ENCODE measurements around the gene SLC25A26.

Gene SLC25A26

GRCh38 chr3:66397745-66398144, 176.9 kb downstream of the SLC25A26 start:
- Histone ChIP-seq H3K4me3 (ENCODE audit: control insufficient read depth in 1 of 7, extremely low read depth in 1 of 7, insufficient read depth in 4 of 7, low read depth in 2 of 7, low read length in 6 of 7) (no peak overlapping the region), H3K36me3 (ENCODE audit: control insufficient read depth in 4 of 4, insufficient read depth in 4 of 4, low read length in 3 of 4) (peaks cover 0 to 24% (median 3%) of the 10 kb centered on the region in 4 experiments), H3K9me3 (ENCODE audit: control extremely low read depth in 1 of 5, control insufficient read depth in 4 of 5, insufficient read depth in 2 of 5, low read depth in 1 of 5, low read length in 4 of 5) (no peaks in the 10 kb centered on the region), H3K27me3 (replicated peaks in 2 of 5; ENCODE audit: control insufficient read depth in 4 of 5, insufficient read depth in 5 of 5, low read length in 4 of 5) (no peaks in the 10 kb centered on the region), H3K4me1 (ENCODE audit: control extremely low read depth in 1 of 4, control insufficient read depth in 4 of 4, insufficient read depth in 4 of 4, low read length in 3 of 4) (peaks cover 0 to 3% (median 1%) of the 10 kb centered on the region in 4 experiments), H3K27ac (ENCODE audit: insufficient read depth in 1 of 2, low read depth in 1 of 2, low read length in 2 of 2, poor library complexity in 1 of 2, severe bottlenecking in 2 of 2) (no peak overlapping the region)
- 100% methylated on average over 2 of the region's 2 CpGs for WGBS (ENCODE audit: insufficient coverage)
- DNase-seq = no peak
- ChIA-PET CTCF (interaction anchor here (0.6 to 2.6 kb wide), 3 partner anchors 10 to 20 kb away, joined by 3 to 10 read pairs (median 3); no protein-coding TSS in a partner anchor), POLR2A (no interaction called here)

- POLR2A ChIA-PET = no interaction called here
- 100% methylated on average over 7 of the region's 9 CpGs for WGBS (ENCODE audit: insufficient coverage)
- no peak overlapping the region for H3K27ac ChIP-seq (ENCODE audit: insufficient read depth in 1 of 2, low read depth in 1 of 2, low read length in 2 of 2, poor library complexity in 1 of 2, severe bottlenecking in 2 of 2)
- no peaks in the 10 kb centered on the region for H3K9me3 ChIP-seq (ENCODE audit: control extremely low read depth in 1 of 5, control insufficient read depth in 4 of 5, insufficient read depth in 2 of 5, low read depth in 1 of 5, low read length in 4 of 5)
- CTCF ChIA-PET = interaction anchor here (1.0 to 2.6 kb wide), 2 partner anchors 9 to 20 kb away, joined by 3 to 10 read pairs; no protein-coding TSS in a partner anchor
- DNase-seq = no peak
- H3K27me3 ChIP-seq (replicated peaks in 2 of 5; ENCODE audit: control insufficient read depth in 4 of 5, insufficient read depth in 5 of 5, low read length in 4 of 5) = no peaks in the 10 kb centered on the region
- H3K36me3 ChIP-seq (ENCODE audit: control insufficient read depth in 4 of 4, insufficient read depth in 4 of 4, low read length in 3 of 4) = peaks cover 0 to 23% (median 3%) of the 10 kb centered on the region in 4 experiments
- peaks cover 0 to 3% (median 1%) of the 10 kb centered on the region in 4 experiments for H3K4me1 ChIP-seq (ENCODE audit: control extremely low read depth in 1 of 4, control insufficient read depth in 4 of 4, insufficient read depth in 4 of 4, low read length in 3 of 4)
- H3K4me3 ChIP-seq (ENCODE audit: control insufficient read depth in 1 of 7, extremely low read depth in 1 of 7, insufficient read depth in 4 of 7, low read depth in 2 of 7, low read length in 6 of 7) = no peak overlapping the region
These were observed 177.6 kb downstream of the SLC25A26 start for GRCh38 chr3:66398228-66399025.

- H3K36me3 ChIP-seq (ENCODE audit: control insufficient read depth in 4 of 4, insufficient read depth in 4 of 4, low read length in 3 of 4) = peaks cover 0 to 26% (median 5%) of the 10 kb centered on the region in 4 experiments
- CTCF ChIA-PET = interaction anchor here (1.4 kb wide), 1 partner anchor 9 kb away, joined by 5 read pairs; no protein-coding TSS in a partner anchor
- H3K9me3 ChIP-seq (ENCODE audit: control extremely low read depth in 1 of 5, control insufficient read depth in 4 of 5, insufficient read depth in 2 of 5, low read depth in 1 of 5, low read length in 4 of 5) = no peaks in the 10 kb centered on the region
- POLR2A ChIA-PET = no interaction called here
- H3K27me3 ChIP-seq (replicated peaks in 2 of 5; ENCODE audit: control insufficient read depth in 4 of 5, insufficient read depth in 5 of 5, low read length in 4 of 5) = no peaks in the 10 kb centered on the region
- no peaks in the 10 kb centered on the region for H3K4me1 ChIP-seq (ENCODE audit: control extremely low read depth in 1 of 4, control insufficient read depth in 4 of 4, insufficient read depth in 4 of 4, low read length in 3 of 4)
- H3K4me3 ChIP-seq (ENCODE audit: control insufficient read depth in 1 of 7, extremely low read depth in 1 of 7, insufficient read depth in 4 of 7, low read depth in 2 of 7, low read length in 6 of 7) = no peak overlapping the region
- DNase-seq = no peak
- 96% methylated on average over 4 of the region's 10 CpGs for WGBS (ENCODE audit: insufficient coverage)
- H3K27ac ChIP-seq (ENCODE audit: insufficient read depth in 1 of 2, low read depth in 1 of 2, low read length in 2 of 2, poor library complexity in 1 of 2, severe bottlenecking in 2 of 2) = no peak overlapping the region
These were observed 178.9 kb downstream of the SLC25A26 start for GRCh38 chr3:66399529-66400232.

- H3K4me1 ChIP-seq (ENCODE audit: control extremely low read depth in 1 of 4, control insufficient read depth in 4 of 4, insufficient read depth in 4 of 4, low read length in 3 of 4) = no peaks in the 10 kb centered on the region
- no peaks in the 10 kb centered on the region for H3K27me3 ChIP-seq (replicated peaks in 2 of 5; ENCODE audit: control insufficient read depth in 4 of 5, insufficient read depth in 5 of 5, low read length in 4 of 5)
- ChIA-PET POLR2A (no interaction called here), CTCF (interaction anchor here (1.0 to 1.4 kb wide), 4 partner anchors 8 to 418 kb away, joined by 3 to 6 read pairs (median 4); no protein-coding TSS in a partner anchor)
- WGBS (ENCODE audit: insufficient coverage) = 96% methylated on average over 13 of the region's 15 CpGs
- no peak overlapping the region for H3K4me3 ChIP-seq (ENCODE audit: control insufficient read depth in 1 of 7, extremely low read depth in 1 of 7, insufficient read depth in 4 of 7, low read depth in 2 of 7, low read length in 6 of 7)
- no peaks in the 10 kb centered on the region for H3K9me3 ChIP-seq (ENCODE audit: control extremely low read depth in 1 of 5, control insufficient read depth in 4 of 5, insufficient read depth in 2 of 5, low read depth in 1 of 5, low read length in 4 of 5)
- no peak for DNase-seq
- H3K27ac ChIP-seq (ENCODE audit: insufficient read depth in 1 of 2, low read depth in 1 of 2, low read length in 2 of 2, poor library complexity in 1 of 2, severe bottlenecking in 2 of 2) = no peak overlapping the region
- H3K36me3 ChIP-seq (ENCODE audit: control insufficient read depth in 4 of 4, insufficient read depth in 4 of 4, low read length in 3 of 4) = peaks cover 0 to 32% (median 5%) of the 10 kb centered on the region in 4 experiments
These were observed 179.8 kb downstream of the SLC25A26 start for GRCh38 chr3:66400411-66401156.

- Histone ChIP-seq H3K4me1 (ENCODE audit: control extremely low read depth in 1 of 4, control insufficient read depth in 4 of 4, insufficient read depth in 4 of 4, low read length in 3 of 4) (no peaks in the 10 kb centered on the region), H3K36me3 (ENCODE audit: control insufficient read depth in 4 of 4, insufficient read depth in 4 of 4, low read length in 3 of 4) (peaks cover 0 to 31% (median 5%) of the 10 kb centered on the region in 4 experiments), H3K27ac (ENCODE audit: insufficient read depth in 1 of 2, low read depth in 1 of 2, low read length in 2 of 2, poor library complexity in 1 of 2, severe bottlenecking in 2 of 2) (no peak overlapping the region), H3K27me3 (replicated peaks in 2 of 5; ENCODE audit: control insufficient read depth in 4 of 5, insufficient read depth in 5 of 5, low read length in 4 of 5) (no peaks in the 10 kb centered on the region), H3K4me3 (ENCODE audit: control insufficient read depth in 1 of 7, extremely low read depth in 1 of 7, insufficient read depth in 4 of 7, low read depth in 2 of 7, low read length in 6 of 7) (no peak overlapping the region), H3K9me3 (ENCODE audit: control extremely low read depth in 1 of 5, control insufficient read depth in 4 of 5, insufficient read depth in 2 of 5, low read depth in 1 of 5, low read length in 4 of 5) (no peaks in the 10 kb centered on the region)
- CTCF ChIA-PET = interaction anchor here (0.9 to 1.2 kb wide), 4 partner anchors 33 to 421 kb away, joined by 3 to 6 read pairs (median 4); no protein-coding TSS in a partner anchor
- DNase-seq = no peak
- 97% methylated on average over 7 of the region's 10 CpGs for WGBS (ENCODE audit: insufficient coverage)
- POLR2A ChIA-PET = no interaction called here
These were observed 180.4 kb downstream of the SLC25A26 start for GRCh38 chr3:66401157-66401550.

- ChIA-PET CTCF (interaction anchor here (0.9 to 1.2 kb wide), 3 partner anchors 34 to 420 kb away, joined by 3 to 4 read pairs (median 3); no protein-coding TSS in a partner anchor), POLR2A (no interaction called here)
- H3K27ac ChIP-seq (ENCODE audit: insufficient read depth in 1 of 2, low read depth in 1 of 2, low read length in 2 of 2, poor library complexity in 1 of 2, severe bottlenecking in 2 of 2) = no peak overlapping the region
- H3K4me3 ChIP-seq (ENCODE audit: control insufficient read depth in 1 of 7, extremely low read depth in 1 of 7, insufficient read depth in 4 of 7, low read depth in 2 of 7, low read length in 6 of 7) = no peak overlapping the region
- H3K4me1 ChIP-seq (ENCODE audit: control extremely low read depth in 1 of 4, control insufficient read depth in 4 of 4, insufficient read depth in 4 of 4, low read length in 3 of 4) = no peaks in the 10 kb centered on the region
- H3K36me3 ChIP-seq (ENCODE audit: control insufficient read depth in 4 of 4, insufficient read depth in 4 of 4, low read length in 3 of 4) = peaks cover 0 to 35% (median 4%) of the 10 kb centered on the region in 4 experiments
- DNase-seq = no peak
- H3K9me3 ChIP-seq (ENCODE audit: control extremely low read depth in 1 of 5, control insufficient read depth in 4 of 5, insufficient read depth in 2 of 5, low read depth in 1 of 5, low read length in 4 of 5) = no peaks in the 10 kb centered on the region
- H3K27me3 ChIP-seq (replicated peaks in 2 of 5; ENCODE audit: control insufficient read depth in 4 of 5, insufficient read depth in 5 of 5, low read length in 4 of 5) = no peaks in the 10 kb centered on the region
- 97% methylated on average over 19 of the region's 20 CpGs for WGBS (ENCODE audit: insufficient coverage)
These were observed 181.1 kb downstream of the SLC25A26 start for GRCh38 chr3:66401675-66402491.

Data from common myeloid progenitor, CD34-positive (primary cell).